SK-N-SH (cell line): Measurements from ENCODE around the gene IZUMO4. TPM values are rescaled to one million over a fixed set of nuclear protein-coding genes. Genes with fewer than 3 reads are reported as not detected.

ENCODE experiments used
- CTCF ChIA-PET: fragments of 300-600, 350-600 bp; formaldehyde crosslinking; extraction: SDS; loops from one replicate; lab custom pipeline; 2021; lab: Yijun Ruan, JAX
- POLR2A ChIA-PET: fragments of 350-600 bp; sonication (Branson Sonifier 250); formaldehyde crosslinking; extraction: SDS; loops from one replicate; lab custom pipeline; 2020; ENCODE audit warnings: antibody characterized with exemption, inconsistent platforms; lab: Yijun Ruan, JAX
- DNase-seq: peaks from one replicate; pipeline ENCODE4 v3.0.0; 2012
- H2AFZ ChIP-seq: fragments of 200-600 bp; sonication (generic); 2 replicates; pipeline ENCODE4 v1.8.1; 2016; ENCODE audit warnings: antibody characterized with exemption, mild to moderate bottlenecking, low read depth
- H3F3A ChIP-seq: fragments of 200-600 bp; sonication (generic); replicated peaks from 2 replicates; pipeline ENCODE3; 2016; ENCODE audit warnings: antibody characterized with exemption, mild to moderate bottlenecking; ENCODE audit not compliant: insufficient read depth
- H3K27ac ChIP-seq, 2 experiments: fragments of 200-500 bp in 1 of 2; fragments of 200-600 bp in 1 of 2; sonication (Bioruptor generic) in 1 of 2; sonication (generic), shearing (Covaris generic) in 1 of 2; 2 replicates each; pipeline versions ENCODE4 v1.5.1 to v1.6.1; 2014 to 2016; ENCODE audit warnings: low read depth in 2 of 2, inconsistent platforms in 1 of 2, low read length in 1 of 2, mild to moderate bottlenecking in 1 of 2, mixed read lengths in 1 of 2
- H3K27me3 ChIP-seq: fragments of 200-600 bp; sonication (generic), shearing (Covaris generic); 2 replicates; pipeline ENCODE4 v1.6.1; 2016; ENCODE audit warnings: mixed run types; ENCODE audit not compliant: insufficient read depth
- H3K36me3 ChIP-seq, 2 experiments: fragments of 200-500 bp in 1 of 2; fragments of 200-600 bp in 1 of 2; sonication (Bioruptor generic) in 1 of 2; sonication (generic) in 1 of 2; replicated peaks in 1 of 2; 2 replicates each; pipeline versions ENCODE3 to v1.5.1; 2014 to 2016; ENCODE audit warnings: low read length in 1 of 2, mild to moderate bottlenecking in 1 of 2; ENCODE audit not compliant: insufficient read depth in 2 of 2, control insufficient read depth in 1 of 2
- H3K4me1 ChIP-seq, 2 experiments: fragments of 200-500 bp in 1 of 2; fragments of 200-600 bp in 1 of 2; sonication (Bioruptor generic) in 1 of 2; sonication (generic), shearing (Covaris generic) in 1 of 2; 2 replicates each; pipeline versions ENCODE4 v1.5.1 to v1.6.1; 2014 to 2016; ENCODE audit warnings: low read depth in 1 of 2, low read length in 1 of 2, mixed run types in 1 of 2; ENCODE audit not compliant: insufficient read depth in 2 of 2, control insufficient read depth in 1 of 2
- H3K4me2 ChIP-seq: fragments of 200-600 bp; sonication (generic), shearing (Covaris generic); 2 replicates; pipeline ENCODE4 v1.6.1; 2017; ENCODE audit warnings: mixed run types
- H3K4me3 ChIP-seq, 2 experiments: fragments of 200-500 bp in 1 of 2; fragments of 200-600 bp in 1 of 2; sonication (Bioruptor generic) in 1 of 2; sonication (generic), shearing (Covaris generic) in 1 of 2; 2 replicates each; pipeline versions ENCODE4 v1.5.1 to v1.8.1; 2014 to 2016; ENCODE audit warnings: low read depth in 2 of 2, inconsistent platforms in 1 of 2, low read length in 1 of 2, mild to moderate bottlenecking in 1 of 2, mixed read lengths in 1 of 2, moderate library complexity in 1 of 2
- H3K79me2 ChIP-seq: fragments of 200-600 bp; sonication (generic); 2 replicates; pipeline ENCODE4 v1.8.1; 2017; ENCODE audit warnings: mild to moderate bottlenecking; ENCODE audit not compliant: insufficient read depth
- H3K9ac ChIP-seq: fragments of 200-600 bp; sonication (generic); 2 replicates; pipeline ENCODE4 v1.6.1; 2017; ENCODE audit warnings: mixed run types
- H3K9me2 ChIP-seq: fragments of 200-600 bp; sonication (generic); 2 replicates; pipeline ENCODE4 v1.6.1; 2017; ENCODE audit warnings: mixed run types
- H3K9me3 ChIP-seq: fragments of 200-600 bp; sonication (generic); 2 replicates; pipeline ENCODE4 v1.6.1; 2017; ENCODE audit warnings: mixed run types, mild to moderate bottlenecking, moderate library complexity
- H4K20me1 ChIP-seq: fragments of 200-600 bp; sonication (generic); 2 replicates; pipeline ENCODE4 v1.6.1; 2017; ENCODE audit warnings: mild to moderate bottlenecking, mixed run types; ENCODE audit not compliant: insufficient read depth
- ELF1 ChIP-seq: IDR thresholded peaks from 2 replicates; pipeline ENCODE4 v1.4.0; 2012
- EP300 ChIP-seq, 2 experiments: IDR thresholded peaks; 2 replicates each; pipeline versions ENCODE4 v1.4.0 to v1.6.1; 2012; ENCODE audit warnings: borderline replicate concordance in 1 of 2, low read depth in 1 of 2, low read length in 1 of 2
- FOSL2 ChIP-seq: IDR thresholded peaks from 2 replicates; pipeline ENCODE4 v1.4.0; 2012; ENCODE audit warnings: low read depth, mild to moderate bottlenecking, moderate library complexity, borderline replicate concordance
- FOXJ3 ChIP-seq: sonication (generic); formaldehyde crosslinking; IDR thresholded peaks from 2 replicates; pipeline ENCODE4 v1.5.1; 2020; ENCODE audit warnings: mild to moderate bottlenecking, missing genetic modification reagents
- FOXM1 ChIP-seq: IDR thresholded peaks from 2 replicates; pipeline ENCODE4 v1.4.0; 2012; ENCODE audit warnings: low read depth, mild to moderate bottlenecking
- GATA2 ChIP-seq: sonication (generic); formaldehyde crosslinking; IDR thresholded peaks from 2 replicates; pipeline ENCODE4 v1.5.0; 2020; ENCODE audit warnings: mild to moderate bottlenecking, missing genetic modification reagents
- JUND ChIP-seq: IDR thresholded peaks from 2 replicates; pipeline ENCODE4 v1.4.0; 2012
- MEF2A ChIP-seq: IDR thresholded peaks from 2 replicates; pipeline ENCODE4 v1.4.0; 2012; ENCODE audit warnings: low read depth, borderline replicate concordance
- SMC3 ChIP-seq: IDR thresholded peaks from 2 replicates; pipeline ENCODE4 v1.6.1; 2012; ENCODE audit warnings: low read depth, low read length, improper control_type of control experiment
- TEAD4 ChIP-seq: IDR thresholded peaks from 2 replicates; pipeline ENCODE4 v1.4.0; 2012; ENCODE audit warnings: mild to moderate bottlenecking, borderline replicate concordance; ENCODE audit not compliant: insufficient read depth
- WGBS: methylation state at CpG from one replicate; pipeline ENCODE4 v1.1.6; 2017; ENCODE audit warnings: low lambda C conversion rate; 5-methylcytosine and 5-hydroxymethylcytosine counted together
- polyA plus RNA-seq, 3 experiments: library from polyadenylated mRNA; depleted of rRNA; stranded (reverse); fragments of >200 nt; gene quantifications; 2 replicates each; pipeline ENCODE4 v1.2.3, GENCODE V29; 2012
- TF ChIP-seq, protein P1 (sequence below): fragments of 150-350 bp; IDR thresholded peaks from 2 replicates; pipeline ENCODE4 v1.6.1; 2016; ENCODE audit warnings: mild to moderate bottlenecking, low read depth, low read length
- TF ChIP-seq, protein P2 (sequence below): fragments of 200-600 bp; sonication (generic); IDR thresholded peaks from 2 replicates; pipeline ENCODE4 v1.6.1; 2017; ENCODE audit warnings: antibody characterized with exemption, mild to moderate bottlenecking, moderate library complexity

The IZUMO4 gene
- polyA plus RNA-seq, 1 of the 3 experiments (the other 2 are of a cell fraction) = 4.6 TPM

DNA sequence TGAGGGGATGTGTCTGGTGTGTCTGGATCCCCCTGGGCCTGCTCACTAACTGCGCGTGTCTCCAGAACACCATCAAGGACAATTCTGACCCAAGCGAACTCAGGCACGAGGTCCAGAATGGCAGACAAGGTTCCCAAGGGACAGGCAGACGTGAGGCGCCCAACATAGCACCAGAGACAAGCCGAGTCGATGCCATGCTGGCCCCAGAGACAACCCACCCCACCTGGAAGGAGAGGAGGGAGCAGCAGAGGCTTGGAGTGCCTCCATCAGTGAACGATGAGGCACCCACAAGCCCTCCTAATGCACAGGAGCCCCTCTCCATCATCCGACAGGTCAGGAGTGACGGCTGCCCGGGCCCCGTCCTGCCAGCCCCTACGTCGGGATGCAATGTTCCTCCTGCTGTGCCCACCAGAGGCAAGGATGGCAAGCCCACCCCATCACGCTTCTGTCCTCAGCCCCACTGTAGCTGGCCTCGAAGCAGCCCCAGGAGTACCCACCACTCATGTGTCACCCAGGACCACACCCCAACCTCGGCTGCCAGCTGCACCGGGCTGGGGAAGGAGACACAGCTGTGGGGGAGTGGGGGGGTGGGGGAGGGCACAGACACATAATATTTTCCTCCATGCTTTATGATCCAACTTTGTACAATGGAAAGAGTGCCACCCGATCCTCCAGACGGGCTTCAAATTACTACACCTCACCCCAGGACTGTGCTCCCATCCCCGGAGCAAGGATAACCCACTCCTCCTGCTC, 42.8 kb downstream of the IZUMO4 start:
- no peak for TF ChIP-seq SMC3
- H3K36me3 ChIP-seq = peaks cover 6 to 21% of the 10 kb centered on the region in 2 experiments
- H4K20me1 ChIP-seq = peaks cover 88% of the 10 kb centered on the region
- H3K9ac ChIP-seq = no peak overlapping the region
- ChIA-PET POLR2A (no interaction called here), CTCF (no interaction called here)
- no peaks in the 10 kb centered on the region for H3F3A ChIP-seq
- no peak for DNase-seq
- H3K4me3 ChIP-seq = no peak overlapping the region
- no peaks in the 10 kb centered on the region for H3K4me1 ChIP-seq
- no peak overlapping the region for H3K27ac ChIP-seq
- no peak overlapping the region for H2AFZ ChIP-seq
- H3K4me2 ChIP-seq = no peak overlapping the region
- H3K79me2 ChIP-seq = peaks cover 96% of the 10 kb centered on the region
- WGBS = 93% methylated on average over 14 of the region's 22 CpGs
- no peaks in the 10 kb centered on the region for H3K9me2 ChIP-seq
- no peaks in the 10 kb centered on the region for H3K27me3 ChIP-seq
- H3K9me3 ChIP-seq = no peaks in the 10 kb centered on the region

DNA sequence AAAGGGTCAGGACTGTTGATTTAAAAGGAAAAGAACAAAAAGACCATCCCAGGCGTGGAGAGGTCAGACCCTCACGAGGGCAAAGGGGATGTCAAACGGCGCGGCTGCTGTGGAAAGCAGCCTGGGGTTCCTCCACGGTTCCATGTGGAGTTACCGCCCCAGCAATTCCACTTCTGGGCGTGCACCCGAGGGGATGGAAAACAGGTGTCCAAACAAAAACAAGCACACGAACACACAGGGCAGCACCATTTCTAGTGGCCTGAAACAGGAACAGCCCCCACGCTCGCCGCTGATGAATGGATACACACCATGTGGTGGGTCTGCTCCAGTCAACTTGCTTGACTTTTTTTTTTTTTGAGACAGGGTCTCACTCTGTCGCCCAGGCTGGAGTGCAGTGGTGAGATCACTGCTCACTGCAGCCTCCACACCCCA, 43.4 kb downstream of the IZUMO4 start:
- H4K20me1 ChIP-seq = peaks cover 89% of the 10 kb centered on the region
- no peak overlapping the region for H3K4me2 ChIP-seq
- no peaks in the 10 kb centered on the region for H3K9me2 ChIP-seq
- no peak overlapping the region for H2AFZ ChIP-seq
- no peak overlapping the region for H3K4me3 ChIP-seq
- no peaks in the 10 kb centered on the region; a peak in 1 of 4 replicates for H3K4me1 ChIP-seq
- WGBS = 95% methylated on average over 14 of the region's 14 CpGs
- H3K9ac ChIP-seq = no peak overlapping the region
- ChIA-PET CTCF (no interaction called here), POLR2A (no interaction called here)
- no peaks in the 10 kb centered on the region for H3K27me3 ChIP-seq
- no peak overlapping the region for H3K27ac ChIP-seq
- H3F3A ChIP-seq = no peaks in the 10 kb centered on the region
- no peak for TF ChIP-seq ELF1
- TF ChIP-seq, protein P1, sequence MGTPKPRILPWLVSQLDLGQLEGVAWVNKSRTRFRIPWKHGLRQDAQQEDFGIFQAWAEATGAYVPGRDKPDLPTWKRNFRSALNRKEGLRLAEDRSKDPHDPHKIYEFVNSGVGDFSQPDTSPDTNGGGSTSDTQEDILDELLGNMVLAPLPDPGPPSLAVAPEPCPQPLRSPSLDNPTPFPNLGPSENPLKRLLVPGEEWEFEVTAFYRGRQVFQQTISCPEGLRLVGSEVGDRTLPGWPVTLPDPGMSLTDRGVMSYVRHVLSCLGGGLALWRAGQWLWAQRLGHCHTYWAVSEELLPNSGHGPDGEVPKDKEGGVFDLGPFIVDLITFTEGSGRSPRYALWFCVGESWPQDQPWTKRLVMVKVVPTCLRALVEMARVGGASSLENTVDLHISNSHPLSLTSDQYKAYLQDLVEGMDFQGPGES = no peak
- TF ChIP-seq FOSL2 = no peak
- no peak for TF ChIP-seq FOXJ3 (CRISPR knock-in tag)
- no peak for TF ChIP-seq MEF2A
- TF ChIP-seq FOXM1 = no peak
- no peak for TF ChIP-seq GATA2
- TF ChIP-seq EP300 (IDR thresholded peaks at IDR 0.05; ENCODE audit: borderline replicate concordance in 1 of 2, low read depth in 1 of 2, low read length in 1 of 2) = no peak
- no peak for TF ChIP-seq TEAD4
- no peak for TF ChIP-seq JUND
- TF ChIP-seq, protein P2, sequence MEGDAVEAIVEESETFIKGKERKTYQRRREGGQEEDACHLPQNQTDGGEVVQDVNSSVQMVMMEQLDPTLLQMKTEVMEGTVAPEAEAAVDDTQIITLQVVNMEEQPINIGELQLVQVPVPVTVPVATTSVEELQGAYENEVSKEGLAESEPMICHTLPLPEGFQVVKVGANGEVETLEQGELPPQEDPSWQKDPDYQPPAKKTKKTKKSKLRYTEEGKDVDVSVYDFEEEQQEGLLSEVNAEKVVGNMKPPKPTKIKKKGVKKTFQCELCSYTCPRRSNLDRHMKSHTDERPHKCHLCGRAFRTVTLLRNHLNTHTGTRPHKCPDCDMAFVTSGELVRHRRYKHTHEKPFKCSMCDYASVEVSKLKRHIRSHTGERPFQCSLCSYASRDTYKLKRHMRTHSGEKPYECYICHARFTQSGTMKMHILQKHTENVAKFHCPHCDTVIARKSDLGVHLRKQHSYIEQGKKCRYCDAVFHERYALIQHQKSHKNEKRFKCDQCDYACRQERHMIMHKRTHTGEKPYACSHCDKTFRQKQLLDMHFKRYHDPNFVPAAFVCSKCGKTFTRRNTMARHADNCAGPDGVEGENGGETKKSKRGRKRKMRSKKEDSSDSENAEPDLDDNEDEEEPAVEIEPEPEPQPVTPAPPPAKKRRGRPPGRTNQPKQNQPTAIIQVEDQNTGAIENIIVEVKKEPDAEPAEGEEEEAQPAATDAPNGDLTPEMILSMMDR = no peak
- no peaks in the 10 kb centered on the region for H3K9me3 ChIP-seq
- H3K36me3 ChIP-seq = peaks cover 2 to 21% of the 10 kb centered on the region in 2 experiments
- peaks cover 96% of the 10 kb centered on the region for H3K79me2 ChIP-seq
- no peak for DNase-seq
